Measurements from ENCODE around the gene ALPG.
"Not testable (repeated sequence)": the region's sequence is repeated elsewhere in the genome, so short reads cannot be mapped to it uniquely, and the experiment has no call there.

Gene ALPG

GRCh38 chr2:232420463-232421188 is 14.0 kb downstream of the ALPG start:
- peak in 1 of 2 donors; percentile 3 for DNase-seq

GRCh38 chr2:232421189-232421785 is 14.6 kb downstream of the ALPG start:
- DNase-seq = no peak

DNA sequence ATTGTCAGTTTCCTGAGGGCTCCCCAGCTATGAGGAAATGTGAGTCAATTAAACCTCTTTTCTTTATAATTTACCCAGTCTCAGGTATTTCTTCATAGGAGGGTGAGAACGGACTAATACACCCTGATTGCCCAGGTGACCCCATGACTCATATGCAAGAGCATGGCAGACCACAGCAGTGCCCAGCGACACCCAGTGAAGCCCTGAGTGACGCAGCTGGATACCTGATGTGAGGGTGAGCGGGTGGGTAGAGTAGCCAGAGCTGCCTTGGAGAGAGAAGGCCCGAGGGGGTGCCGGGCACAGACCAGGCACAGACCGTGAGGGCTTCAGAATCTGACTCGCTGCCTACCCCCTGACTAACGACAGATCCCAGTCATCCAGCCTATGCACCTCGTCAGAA is 15.4 kb downstream of the ALPG start:
- DNase-seq = no peak

GRCh38 chr2:232422996-232423395 is 16.4 kb downstream of the ALPG start:
- DNase-seq = not testable (repeated sequence)

DNA sequence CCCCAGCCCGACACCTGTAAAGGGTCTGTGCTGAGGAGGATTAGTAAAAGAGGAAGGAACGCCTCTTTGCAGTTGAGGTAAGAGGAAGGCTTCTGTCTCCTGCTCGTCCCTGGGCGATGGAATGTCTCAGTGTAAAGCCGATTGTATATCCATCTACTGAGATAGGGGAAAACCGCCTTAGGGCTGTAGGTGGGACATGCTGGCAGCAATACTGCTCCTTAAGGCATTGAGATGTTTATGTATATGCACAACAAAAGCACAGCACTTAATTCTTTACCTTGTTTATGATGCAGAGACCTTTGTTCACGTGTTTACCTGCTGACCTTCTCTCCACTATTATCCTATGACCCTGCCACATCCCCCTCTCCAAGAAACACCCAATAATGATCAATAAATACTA is 16.8 kb downstream of the ALPG start:
- DNase-seq = not testable (repeated sequence)

DNA sequence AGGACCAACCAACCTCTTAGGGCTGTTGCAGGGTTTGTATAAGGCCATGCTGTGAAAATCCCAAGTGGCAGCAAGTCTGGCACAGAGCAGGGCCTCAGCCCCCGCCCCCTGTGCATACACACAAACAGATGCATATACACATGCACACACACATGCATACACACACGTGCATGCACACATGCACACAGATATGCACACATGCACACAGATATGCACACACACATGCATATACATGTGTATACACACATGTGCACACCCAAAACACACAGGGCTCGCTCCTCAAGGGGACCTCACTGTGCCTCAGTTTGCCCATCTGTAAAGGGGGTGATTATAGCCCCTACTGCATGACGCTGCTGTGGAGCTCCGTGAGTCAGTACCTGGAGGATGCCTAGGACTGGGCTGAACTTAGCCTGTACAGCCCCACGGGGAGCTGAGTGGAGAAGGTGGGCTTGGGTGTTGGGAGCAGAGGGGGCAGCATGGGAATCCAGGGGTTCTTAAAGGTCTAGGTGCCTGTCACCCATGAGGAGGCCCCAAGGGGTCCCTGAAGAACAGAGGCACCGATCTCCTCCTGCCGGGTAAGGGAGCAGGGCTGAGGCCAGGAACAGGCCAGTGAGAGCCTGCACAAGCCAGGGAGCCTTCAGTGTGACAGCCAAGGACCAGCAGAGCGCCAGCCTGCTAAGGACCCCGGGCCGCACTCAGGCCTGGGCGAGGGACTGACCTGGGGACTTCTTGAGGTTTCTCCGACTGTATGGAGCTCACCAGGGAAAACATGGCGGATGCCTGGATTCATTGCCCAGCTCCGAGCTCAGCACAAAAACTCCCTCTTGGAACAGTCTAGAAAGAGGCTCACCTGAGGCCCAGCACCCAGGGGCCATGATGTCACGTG is 25.3 kb downstream of the ALPG start:
- DNase-seq = no peak

- DNase-seq = peak in 1 of 2 donors; percentile 25
Observed at GRCh38 chr2:232432598-232433184, 26.0 kb downstream of the ALPG start.

DNA sequence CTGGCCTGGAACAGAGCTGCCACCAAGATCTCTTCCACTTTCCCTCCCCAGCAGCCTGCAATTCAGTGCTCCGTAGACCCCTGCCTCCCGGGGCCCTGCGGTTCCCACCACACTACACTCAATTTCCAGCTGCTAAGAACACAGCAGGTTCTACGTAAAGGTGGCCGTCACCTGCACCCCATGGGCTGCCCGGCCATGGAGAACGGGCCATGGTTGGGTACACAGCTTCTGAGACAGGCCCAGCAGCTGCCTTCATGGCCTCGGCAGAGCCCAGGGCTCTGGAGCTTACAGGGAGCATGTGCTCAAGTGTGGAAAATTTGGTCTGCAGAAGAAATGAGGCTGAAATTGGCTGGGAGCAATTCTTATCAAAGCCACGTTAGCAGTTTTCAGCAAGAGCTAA is 27.0 kb downstream of the ALPG start:
- DNase-seq = not testable (repeated sequence)

DNA sequence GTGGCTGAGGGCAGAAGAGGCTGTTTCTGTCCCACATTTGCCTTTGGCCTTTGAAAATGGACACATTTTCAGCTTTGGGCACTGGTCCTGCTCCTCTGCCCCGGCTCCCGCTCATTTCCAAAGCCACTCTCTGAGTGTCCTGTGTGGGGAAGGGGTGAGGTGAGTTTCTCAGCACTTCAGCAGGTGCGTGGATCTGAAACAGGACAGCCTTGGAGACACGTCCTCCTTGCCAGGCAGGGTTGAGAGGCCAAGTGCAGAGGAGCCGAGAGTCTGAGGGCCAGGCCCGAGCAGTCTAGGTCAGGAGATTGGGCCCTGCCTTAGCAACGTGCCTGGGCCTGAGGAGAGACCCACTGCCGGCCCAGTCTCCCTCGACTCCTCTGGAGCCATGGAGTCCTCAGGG is 27.4 kb downstream of the ALPG start:
- no peak for DNase-seq

GRCh38 chr2:232434563-232435374 is 28.1 kb downstream of the ALPG start:
- no peak for DNase-seq

DNA sequence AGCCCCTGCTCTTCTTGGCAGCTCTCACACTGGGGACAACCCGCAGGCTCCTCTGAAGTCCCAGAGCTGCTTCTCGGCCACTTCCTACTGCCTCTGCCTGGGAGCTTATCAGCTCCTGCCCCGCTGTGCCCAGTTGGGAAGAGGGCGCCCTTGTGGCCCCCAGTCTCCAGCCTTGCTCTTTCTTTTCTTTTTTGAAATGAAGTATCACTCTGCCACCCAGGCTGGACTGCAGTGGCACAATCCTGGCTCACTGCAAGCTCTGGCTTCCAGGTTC is 28.7 kb downstream of the ALPG start:
- DNase-seq = no peak

DNA sequence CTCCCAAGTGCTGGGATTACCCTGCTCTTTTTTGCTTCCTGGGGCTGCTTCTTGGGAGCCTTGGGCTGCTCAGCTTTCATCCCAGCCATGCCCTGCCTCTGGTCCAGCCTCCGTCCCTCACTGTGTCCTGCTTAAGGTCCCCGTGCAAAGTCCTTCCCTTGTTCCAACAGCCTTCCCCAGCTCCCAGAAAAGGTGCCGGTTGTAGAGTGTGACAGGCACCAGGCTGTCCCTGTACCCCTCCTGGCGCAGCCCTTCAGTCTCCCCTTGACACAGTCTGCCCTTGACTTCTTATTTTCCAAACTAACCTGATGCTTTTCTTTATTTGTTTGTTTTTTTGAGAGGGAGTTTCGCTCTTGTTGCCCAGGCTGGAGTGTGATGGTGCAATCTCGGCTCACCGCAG is 29.2 kb downstream of the ALPG start:
- no peak for DNase-seq

DNA sequence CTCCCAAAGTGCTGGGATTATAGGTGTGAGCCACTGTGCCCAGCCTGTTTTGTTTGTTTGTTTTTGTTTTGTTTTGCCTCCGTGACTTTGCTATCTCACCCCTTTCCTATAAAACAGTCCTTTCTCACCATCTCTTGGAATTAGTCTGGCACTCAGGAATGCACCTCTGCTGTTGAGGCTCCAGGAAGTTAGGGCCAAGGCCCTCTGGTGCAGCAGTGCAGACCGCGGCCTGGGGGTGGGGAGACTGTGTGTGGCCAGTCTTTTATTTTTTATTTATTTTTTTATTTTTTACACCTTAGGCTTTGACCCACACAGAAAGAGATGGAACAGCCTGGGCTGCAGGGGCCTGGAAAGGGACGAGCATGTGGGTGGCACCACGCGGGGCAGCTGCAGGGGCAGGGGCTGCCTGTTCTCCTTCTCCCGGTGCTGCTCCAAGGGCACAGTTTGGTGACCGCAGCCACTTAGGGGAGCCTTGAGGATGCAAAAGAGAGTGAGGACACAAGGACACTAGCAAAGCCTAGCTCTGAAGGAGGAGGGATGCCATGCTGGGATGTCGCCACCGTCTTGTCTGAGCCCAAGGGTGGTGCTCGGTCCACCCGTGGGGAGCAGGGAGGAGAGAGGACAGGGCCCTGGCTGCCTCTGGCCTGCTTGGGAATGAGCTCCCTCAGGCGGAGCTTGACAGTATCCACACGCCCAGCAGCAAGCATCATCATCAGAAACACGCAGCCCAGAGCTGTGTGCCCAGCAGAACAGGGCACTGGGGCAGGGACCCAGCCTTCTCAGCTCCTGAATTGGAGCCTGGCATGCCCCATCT is 29.9 kb downstream of the ALPG start:
- DNase-seq = no peak

GRCh38 chr2:232437195-232437571 is 30.5 kb downstream of the ALPG start:
- no peak for DNase-seq

DNA sequence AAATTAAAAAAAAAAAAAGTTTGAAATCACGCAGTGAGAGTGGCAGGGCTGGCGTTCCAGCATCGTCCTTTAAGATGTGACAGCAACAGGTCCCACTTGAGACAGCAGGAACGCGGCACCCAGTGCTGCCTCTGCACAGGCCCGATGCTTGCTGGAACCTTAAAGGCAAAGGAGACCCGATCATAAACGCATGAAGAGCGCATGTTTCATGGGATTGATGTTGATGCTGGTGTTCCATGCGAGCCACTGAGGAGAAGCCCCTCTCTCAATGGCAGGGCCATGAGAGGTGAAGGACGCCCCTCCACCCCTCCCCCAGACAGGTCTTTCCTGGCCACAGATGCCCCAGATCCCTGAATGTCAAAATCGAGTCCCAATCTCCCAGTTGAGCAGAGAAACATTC is 31.4 kb downstream of the ALPG start:
- DNase-seq = no peak

DNA sequence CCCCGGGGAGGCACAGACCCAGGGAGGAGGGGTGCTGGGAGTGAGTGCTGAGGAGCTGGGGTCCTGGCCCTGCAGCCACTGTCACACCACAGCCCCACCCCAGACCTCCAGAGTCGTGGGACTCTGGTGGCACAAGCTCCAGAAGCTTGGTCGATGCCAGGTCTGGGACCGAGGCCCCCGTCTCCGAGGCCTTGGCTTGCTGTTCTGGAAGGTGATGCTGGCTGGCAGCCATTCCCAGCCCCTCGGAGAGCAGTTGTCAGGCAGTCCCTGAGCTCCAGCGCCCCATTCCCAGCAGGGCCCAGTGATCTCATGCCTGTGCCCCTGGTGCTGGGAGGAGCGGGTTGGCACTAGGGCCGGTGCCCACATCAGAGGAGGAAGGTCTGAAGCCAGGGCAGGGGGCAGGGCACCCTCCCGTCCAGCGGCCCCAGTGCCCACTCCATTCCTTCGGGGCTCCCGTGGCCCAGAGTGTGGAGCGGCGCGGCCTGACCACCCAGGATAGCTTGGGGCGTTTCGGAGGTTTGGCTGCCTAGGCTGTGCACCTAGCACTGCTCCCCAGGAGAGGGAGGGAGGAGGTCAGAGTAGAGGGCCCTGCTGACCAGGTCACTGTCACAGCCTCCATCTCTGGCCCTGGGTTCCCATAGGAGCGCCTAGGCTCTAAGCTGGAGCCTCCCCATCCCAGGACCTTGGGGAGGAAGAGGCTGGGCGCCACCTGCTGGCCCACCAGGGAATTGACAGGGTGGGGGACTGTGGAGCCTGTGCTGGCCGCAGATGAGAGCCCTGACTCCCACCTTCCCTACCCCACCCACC is 32.5 kb downstream of the ALPG start:
- DNase-seq = peak in 1 of 2 donors; percentile 27

- DNase-seq = no peak
Observed at GRCh38 chr2:232439758-232440135, 33.1 kb downstream of the ALPG start.

DNA sequence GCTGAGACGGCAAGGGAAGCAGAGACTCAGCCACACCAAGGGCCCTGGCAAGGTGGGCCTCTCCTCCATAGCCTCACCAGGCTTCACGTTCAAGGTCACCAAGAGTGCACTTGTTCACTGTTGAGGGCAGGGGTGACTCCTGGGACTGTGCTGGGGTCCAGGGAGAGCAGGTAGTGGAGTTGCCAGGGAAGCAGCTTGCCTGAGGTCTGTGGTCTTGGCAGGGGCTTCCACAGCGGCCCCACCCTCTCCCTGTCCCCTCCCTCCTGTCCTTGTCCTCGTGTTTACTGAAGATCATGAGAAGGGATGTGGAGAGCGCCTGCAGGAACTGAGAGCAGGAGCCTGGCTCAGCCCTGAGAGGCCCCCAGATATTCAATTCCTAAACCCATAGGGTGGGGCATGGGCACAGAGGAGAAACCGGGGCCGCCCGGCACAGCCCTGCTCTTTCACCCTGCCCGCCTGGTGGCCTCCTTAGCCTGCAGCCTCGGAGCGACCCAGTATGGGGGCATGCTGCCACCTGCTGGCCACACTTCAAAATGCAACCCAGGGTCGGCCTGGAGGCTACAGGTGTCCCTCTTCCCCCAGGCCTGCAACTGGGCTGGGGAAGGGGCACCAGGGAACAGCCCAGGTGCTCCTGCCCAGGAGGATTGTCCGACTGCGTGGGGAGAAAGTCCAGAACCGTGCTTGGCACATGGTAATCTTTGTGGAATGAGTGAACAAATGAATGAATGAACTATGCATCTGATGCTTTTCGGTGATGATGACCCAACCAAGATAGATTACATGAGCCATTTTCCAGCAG is 33.8 kb downstream of the ALPG start:
- DNase-seq = peak; percentile 77 to 83

- DNase-seq = no peak
Observed at GRCh38 chr2:232441147-232441651, 34.6 kb downstream of the ALPG start.

- DNase-seq = not testable (repeated sequence)
Observed at GRCh38 chr2:232441922-232442321, 35.3 kb downstream of the ALPG start.
